Measurements from ENCODE around the gene EXOC3. TPM values are rescaled to one million over a fixed set of nuclear protein-coding genes. Genes with fewer than 3 reads are reported as not detected.
"Not testable (repeated sequence)": the region's sequence is repeated elsewhere in the genome, so short reads cannot be mapped to it uniquely, and the experiment has no call there.

EXOC3 gene
- total RNA-seq, 4 donors from 2014 or later: 69.9 to 240 (median 76.1) TPM

- H3K27me3 ChIP-seq: peaks cover 20% of the 10 kb centered on the region
- TF ChIP-seq POLR2AphosphoS5 (IDR thresholded peaks at IDR 0.05) (no peak), POLR2A (IDR thresholded peaks at IDR 0.05) (no peak), CTCF (IDR thresholded peaks at IDR 0.05) (no peak), EP300 (IDR thresholded peaks at IDR 0.05; ENCODE audit: low read depth) (no peak)
- WGBS, 2 donors (ENCODE audit: low coverage in 1 of 2): 90 to 91% methylated on average over 9 to 17 of the region's 17 CpGs
- H3K9me3 ChIP-seq: no peaks in the 10 kb centered on the region
- H3K27ac ChIP-seq: peak overlapping the region in 2 of 4 donors; percentile 35 to 52
- H3K4me1 ChIP-seq: peaks cover 0 to 21% (median 12%) of the 10 kb centered on the region in 4 donors
- H3K4me3 ChIP-seq: no peak overlapping the region
- no peaks in the 10 kb centered on the region for H3K36me3 ChIP-seq
- no peak for DNase-seq
- in situ Hi-C loops (cut with MboI; ENCODE audit: low pct_ligation_motif_present in 1 of 4, low pct_unique_long_range_greater_than_20kb in 1 of 4, low sequenced_read_pairs in 3 of 4) (no loop called here), intact Hi-C loops (cut with DNase I; ENCODE audit: low total_unique reads) (no loop called here)
Observed at GRCh38 chr5:395921-396530, 47.0 kb upstream of the EXOC3 start.

- H3K27ac ChIP-seq: no peak overlapping the region
- in situ Hi-C loops (cut with MboI; ENCODE audit: low pct_ligation_motif_present in 1 of 4, low pct_unique_long_range_greater_than_20kb in 1 of 4, low sequenced_read_pairs in 3 of 4): no loop called here
Observed at GRCh38 chr5:396531-396961, 46.4 kb upstream of the EXOC3 start.

GRCh38 chr5:398141-398474 lies 44.9 kb upstream of the EXOC3 start:
- whole genome bisulfite sequencing, 2 donors (ENCODE audit: low coverage in 1 of 2): 96% methylated on average over 15 of the region's 15 CpGs; no CpG with 5 or more reads in 1 of the 2 donors
- H3K9me3 ChIP-seq; in situ Hi-C loops (cut with MboI; ENCODE audit: low pct_ligation_motif_present in 1 of 4, low pct_unique_long_range_greater_than_20kb in 1 of 4, low sequenced_read_pairs in 3 of 4); H3K27ac ChIP-seq; H3K4me3 ChIP-seq; DNase-seq; H3K36me3 ChIP-seq; intact Hi-C loops (cut with DNase I; ENCODE audit: low total_unique reads): not testable (repeated sequence)
- Histone ChIP-seq H3K4me1 (peaks cover 0 to 14% (median 12%) of the 10 kb centered on the region in 4 donors), H3K27me3 (peaks cover 25% of the 10 kb centered on the region)

More at GRCh38 chr5:396531-396961, 46.4 kb upstream of the EXOC3 start:
- H3K4me1 ChIP-seq: peaks cover 0 to 21% (median 12%) of the 10 kb centered on the region in 4 donors
- intact Hi-C loops (cut with DNase I; ENCODE audit: low total_unique reads): no loop called here
- no peaks in the 10 kb centered on the region for H3K9me3 ChIP-seq
- 88 to 94% methylated on average over 6 to 13 of the region's 13 CpGs for WGBS, 2 donors (ENCODE audit: low coverage in 1 of 2)
- no peak for TF ChIP-seq POLR2AphosphoS5 (IDR thresholded peaks at IDR 0.05)
- no peaks in the 10 kb centered on the region for H3K36me3 ChIP-seq
- peaks cover 25% of the 10 kb centered on the region for H3K27me3 ChIP-seq
- DNase-seq: no peak
- no peak overlapping the region for H3K4me3 ChIP-seq

GRCh38 chr5:398475-399295 lies 44.3 kb upstream of the EXOC3 start:
- TF ChIP-seq POLR2A (IDR thresholded peaks at IDR 0.05) (no peak), CTCF (IDR thresholded peaks at IDR 0.05) (no peak), EP300 (IDR thresholded peaks at IDR 0.05; ENCODE audit: low read depth) (no peak), POLR2AphosphoS5 (IDR thresholded peaks at IDR 0.05) (no peak)

More at GRCh38 chr5:398475-399295, 44.3 kb upstream of the EXOC3 start:
- in situ Hi-C loops (cut with MboI; ENCODE audit: low pct_ligation_motif_present in 1 of 4, low pct_unique_long_range_greater_than_20kb in 1 of 4, low sequenced_read_pairs in 3 of 4): no loop called here
- intact Hi-C loops (cut with DNase I; ENCODE audit: low total_unique reads): no loop called here
- 89% methylated on average over 25 of the region's 35 CpGs; no CpG with 5 or more reads in 1 of the 2 donors for WGBS, 2 donors (ENCODE audit: low coverage in 1 of 2)
- H3K9me3 ChIP-seq: no peaks in the 10 kb centered on the region
- DNase-seq: no peak
- H3K4me1 ChIP-seq: peaks cover 0 to 13% (median 11%) of the 10 kb centered on the region in 4 donors
- no peaks in the 10 kb centered on the region for H3K36me3 ChIP-seq
- H3K27ac ChIP-seq: peak overlapping the region in 3 of 4 donors; percentile 54 to 75 (median 73)
- peaks cover 25% of the 10 kb centered on the region for H3K27me3 ChIP-seq
- no peak overlapping the region for H3K4me3 ChIP-seq

Data from transverse colon (tissue), 4 donors.